BJ (cell line): ENCODE results near the gene CACNA1A. TPM values are rescaled to one million over a fixed set of nuclear protein-coding genes. Genes with fewer than 3 reads are reported as not detected.

Source experiments
- CTCF ChIA-PET: fragments of 350-600 bp; formaldehyde crosslinking; extraction: SDS; loops from one replicate; lab custom pipeline; 2021; ENCODE audit warnings: antibody characterized with exemption, inconsistent platforms; lab: Yijun Ruan, JAX
- POLR2A ChIA-PET: fragments of 300-600 bp; sonication (Branson Sonifier 250); formaldehyde crosslinking; extraction: SDS; loops from one replicate; lab custom pipeline; 2021; ENCODE audit warnings: antibody characterized with exemption; lab: Charles Lee
- DNase-seq: peaks from one replicate; pipeline ENCODE4 v3.0.0-alpha.2; 2011; ENCODE audit warnings: low read depth
- H3K27me3 ChIP-seq: 2 replicates; pipeline ENCODE4 v1.6.0; 2011; ENCODE audit warnings: low read length; ENCODE audit not compliant: control insufficient read depth, insufficient read depth
- H3K36me3 ChIP-seq: 2 replicates; pipeline ENCODE4 v1.5.1; 2011; ENCODE audit warnings: low read length; ENCODE audit not compliant: control insufficient read depth, insufficient read depth
- H3K4me3 ChIP-seq: 2 replicates; pipeline ENCODE4 v1.5.1; 2011; ENCODE audit warnings: low read depth, mild to moderate bottlenecking, control low read depth, low read length
- CTCF ChIP-seq: IDR thresholded peaks from 2 replicates; pipeline ENCODE4 v1.5.1; 2011; ENCODE audit warnings: low read depth, mild to moderate bottlenecking, control low read depth, inconsistent platforms, low read length, moderate library complexity; ENCODE audit not compliant: insufficient read depth
- polyA plus RNA-seq: library from polyadenylated mRNA; depleted of rRNA; stranded (reverse); fragments of >200 nt; gene quantifications from 2 replicates; pipeline ENCODE4 v1.2.3, GENCODE V29; 2011

Gene CACNA1A
- polyA plus RNA-seq, 1 experiment = 2.9 TPM

GRCh38 chr19:13299838-13300237, 206.4 kb downstream of the CACNA1A start:
- Histone ChIP-seq H3K27me3 (peaks cover 2% of the 10 kb centered on the region; the same call in 1 of the 2 replicates), H3K36me3 (no peaks in the 10 kb centered on the region), H3K4me3 (no peak overlapping the region)
- POLR2A ChIA-PET = no interaction called here
- TF ChIP-seq CTCF = no peak
- CTCF ChIA-PET = interaction anchor here (0.5 kb wide), 1 partner anchor 40 kb away, joined by 3 read pairs; no protein-coding TSS in a partner anchor
- no peak for DNase-seq

GRCh38 chr19:13298565-13299481, 207.5 kb downstream of the CACNA1A start:
- CTCF ChIA-PET = no interaction called here
- POLR2A ChIA-PET = no interaction called here
- DNase-seq = no peak
- Histone ChIP-seq H3K36me3 (no peaks in the 10 kb centered on the region), H3K4me3 (peak overlapping the region; percentile 9; the same call in 1 of the 2 replicates), H3K27me3 (peaks cover 2% of the 10 kb centered on the region; the same call in 1 of the 2 replicates)
- no peak for TF ChIP-seq CTCF

- Histone ChIP-seq H3K4me3 (no peak overlapping the region), H3K36me3 (no peaks in the 10 kb centered on the region), H3K27me3 (peaks cover 2% of the 10 kb centered on the region; the same call in 1 of the 2 replicates)
- ChIA-PET CTCF (interaction anchor here (1.2 to 1.7 kb wide), 2 partner anchors 19 to 292 kb away, joined by 3 to 6 read pairs; no protein-coding TSS in a partner anchor), POLR2A (no interaction called here)
- no peak for DNase-seq
- TF ChIP-seq CTCF = no peak
These were observed 209.3 kb downstream of the CACNA1A start for GRCh38 chr19:13297023-13297422.

- Histone ChIP-seq H3K27me3 (peaks cover 2% of the 10 kb centered on the region; the same call in 1 of the 2 replicates), H3K36me3 (no peaks in the 10 kb centered on the region), H3K4me3 (no peak overlapping the region)
- CTCF ChIA-PET = interaction anchor here (0.8 to 1.6 kb wide), 2 partner anchors 13 to 17 kb away, joined by 4 read pairs; no protein-coding TSS in a partner anchor
- no peak for DNase-seq
- POLR2A ChIA-PET = no interaction called here
- TF ChIP-seq CTCF = no peak
These were observed 211.3 kb downstream of the CACNA1A start for GRCh38 chr19:13294812-13295567.
